Chondrocyte (in vitro differentiated cells): ENCODE data around the gene SGCD. TPM values are rescaled to one million over a fixed set of nuclear protein-coding genes. Genes with fewer than 3 reads are reported as not detected.

ENCODE experiments used
- DNase-seq: peaks from one replicate; pipeline ENCODE4 v3.0.0; 2021; ENCODE audit warnings: mixed read lengths, low spot score
- H3K27ac Mint-ChIP-seq: one replicate; pipeline ENCODE4 v1.8.0; 2021; ENCODE audit warnings: mild to moderate bottlenecking, moderate library complexity, mixed read lengths; ENCODE audit not compliant: unreplicated experiment
- H3K27me3 Mint-ChIP-seq: 2 replicates; pipeline ENCODE4 v1.8.0; 2021; ENCODE audit warnings: low read depth, mixed read lengths
- H3K36me3 Mint-ChIP-seq: 2 replicates; pipeline ENCODE4 v1.8.0; 2021; ENCODE audit warnings: low read depth, mixed read lengths
- H3K4me1 Mint-ChIP-seq: 2 replicates; pipeline ENCODE4 v1.8.0; 2021; ENCODE audit warnings: low read depth, mild to moderate bottlenecking, mixed read lengths
- H3K4me3 Mint-ChIP-seq: one replicate; pipeline ENCODE4 v1.8.0; 2021; ENCODE audit warnings: mild to moderate bottlenecking, moderate library complexity, mixed read lengths; ENCODE audit not compliant: unreplicated experiment
- H3K9me3 Mint-ChIP-seq: 2 replicates; pipeline ENCODE4 v1.8.0; 2021; ENCODE audit warnings: low read depth, mixed read lengths
- CTCF ChIP-seq: fragments of 200-600 bp; sonication (generic); IDR thresholded peaks from 2 replicates; pipeline ENCODE4 v1.5.0; 2021; ENCODE audit warnings: antibody characterized with exemption, mild to moderate bottlenecking, moderate library complexity
- total RNA-seq: library from RNA; stranded (reverse); gene quantifications from 3 replicates; pipeline ENCODE4 v1.2.1, GENCODE V29; 2021

The SGCD gene
- total RNA-seq, 1 donor from 2014 or later: 8.4 TPM

- Mint-ChIP-seq H3K27me3 (peaks cover 1% of the 10 kb centered on the region), H3K36me3 (peaks cover 2% of the 10 kb centered on the region), H3K4me1 (no peaks in the 10 kb centered on the region), H3K4me3 (no peak overlapping the region), H3K9me3 (peaks cover 17% of the 10 kb centered on the region), H3K27ac (no peak overlapping the region)
- DNase-seq: no peak
- TF ChIP-seq CTCF: no peak
These were observed 12.5 kb upstream of the SGCD start for GRCh38 chr5:156314416-156314815.

- no peak for DNase-seq
- TF ChIP-seq CTCF: no peak
- H3K9me3 Mint-ChIP-seq: no peaks in the 10 kb centered on the region
These were observed 4.3 kb upstream of the SGCD start for GRCh38 chr5:156322666-156323065.

GRCh38 chr5:156327296-156327695 is 332 bp downstream of the SGCD start:
- no peak for DNase-seq
- Mint-ChIP-seq H3K27ac (peak overlapping the region; percentile 89), H3K4me3 (peak overlapping the region; percentile 75), H3K36me3 (peaks cover 3% of the 10 kb centered on the region), H3K4me1 (peaks cover 40% of the 10 kb centered on the region), H3K27me3 (no peaks in the 10 kb centered on the region), H3K9me3 (no peaks in the 10 kb centered on the region)
- no peak for TF ChIP-seq CTCF

More at GRCh38 chr5:156322666-156323065, 4.3 kb upstream of the SGCD start:
- H3K27ac Mint-ChIP-seq: no peak overlapping the region
- peaks cover 20% of the 10 kb centered on the region for H3K4me1 Mint-ChIP-seq
- H3K4me3 Mint-ChIP-seq: no peak overlapping the region
- H3K36me3 Mint-ChIP-seq: no peaks in the 10 kb centered on the region
- H3K27me3 Mint-ChIP-seq: no peaks in the 10 kb centered on the region

GRCh38 chr5:156328161-156328560 is 1.2 kb downstream of the SGCD start:
- Mint-ChIP-seq H3K4me3 (peak overlapping the region; percentile 75), H3K4me1 (peaks cover 40% of the 10 kb centered on the region), H3K9me3 (no peaks in the 10 kb centered on the region), H3K36me3 (peaks cover 3% of the 10 kb centered on the region), H3K27ac (no peak overlapping the region), H3K27me3 (no peaks in the 10 kb centered on the region)
- TF ChIP-seq CTCF: no peak
- no peak for DNase-seq

GRCh38 chr5:156328766-156329165 is 1.8 kb downstream of the SGCD start:
- DNase-seq: no peak
- peak overlapping the region; percentile 75 for H3K4me3 Mint-ChIP-seq
- no peak for TF ChIP-seq CTCF
- peaks cover 40% of the 10 kb centered on the region for H3K4me1 Mint-ChIP-seq
- H3K36me3 Mint-ChIP-seq: peaks cover 3% of the 10 kb centered on the region
- no peaks in the 10 kb centered on the region for H3K27me3 Mint-ChIP-seq
- no peak overlapping the region for H3K27ac Mint-ChIP-seq
- no peaks in the 10 kb centered on the region for H3K9me3 Mint-ChIP-seq
